HT1080 (cell line): ENCODE data around the gene GPR141. TPM values are rescaled to one million over a fixed set of nuclear protein-coding genes. Genes with fewer than 3 reads are reported as not detected.
A peak's percentile ranks its signal among the peaks of the same experiment; 100 is the strongest.

Source experiments
- DNase-seq: peaks from one replicate; pipeline ENCODE4 v3.0.0-alpha.2; 2015; ENCODE audit warnings: low read depth
- polyA plus RNA-seq, 2 experiments: library from polyadenylated mRNA; depleted of rRNA; stranded (reverse); fragments of >200 nt; gene quantifications; 2 replicates each; pipeline ENCODE4 v1.2.3, GENCODE V29; 2015
- total RNA-seq: library from RNA; depleted of rRNA; stranded (reverse); fragments of >200 nt; shearing (Covaris generic); gene quantifications from 2 replicates; pipeline ENCODE4 v1.2.3, GENCODE V29; 2014; rRNA removed

The GPR141 gene, protein sequence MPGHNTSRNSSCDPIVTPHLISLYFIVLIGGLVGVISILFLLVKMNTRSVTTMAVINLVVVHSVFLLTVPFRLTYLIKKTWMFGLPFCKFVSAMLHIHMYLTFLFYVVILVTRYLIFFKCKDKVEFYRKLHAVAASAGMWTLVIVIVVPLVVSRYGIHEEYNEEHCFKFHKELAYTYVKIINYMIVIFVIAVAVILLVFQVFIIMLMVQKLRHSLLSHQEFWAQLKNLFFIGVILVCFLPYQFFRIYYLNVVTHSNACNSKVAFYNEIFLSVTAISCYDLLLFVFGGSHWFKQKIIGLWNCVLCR
- not detected in 2 replicates for total RNA-seq
- polyA plus RNA-seq (2015; cell fraction: cytosol; rRNA removed), result not detected in 2 replicates
- 0.43 TPM in 1 of 2 replicates, not detected in the other for polyA plus RNA-seq (2015; cell fraction: nucleus; rRNA removed)

DNA sequence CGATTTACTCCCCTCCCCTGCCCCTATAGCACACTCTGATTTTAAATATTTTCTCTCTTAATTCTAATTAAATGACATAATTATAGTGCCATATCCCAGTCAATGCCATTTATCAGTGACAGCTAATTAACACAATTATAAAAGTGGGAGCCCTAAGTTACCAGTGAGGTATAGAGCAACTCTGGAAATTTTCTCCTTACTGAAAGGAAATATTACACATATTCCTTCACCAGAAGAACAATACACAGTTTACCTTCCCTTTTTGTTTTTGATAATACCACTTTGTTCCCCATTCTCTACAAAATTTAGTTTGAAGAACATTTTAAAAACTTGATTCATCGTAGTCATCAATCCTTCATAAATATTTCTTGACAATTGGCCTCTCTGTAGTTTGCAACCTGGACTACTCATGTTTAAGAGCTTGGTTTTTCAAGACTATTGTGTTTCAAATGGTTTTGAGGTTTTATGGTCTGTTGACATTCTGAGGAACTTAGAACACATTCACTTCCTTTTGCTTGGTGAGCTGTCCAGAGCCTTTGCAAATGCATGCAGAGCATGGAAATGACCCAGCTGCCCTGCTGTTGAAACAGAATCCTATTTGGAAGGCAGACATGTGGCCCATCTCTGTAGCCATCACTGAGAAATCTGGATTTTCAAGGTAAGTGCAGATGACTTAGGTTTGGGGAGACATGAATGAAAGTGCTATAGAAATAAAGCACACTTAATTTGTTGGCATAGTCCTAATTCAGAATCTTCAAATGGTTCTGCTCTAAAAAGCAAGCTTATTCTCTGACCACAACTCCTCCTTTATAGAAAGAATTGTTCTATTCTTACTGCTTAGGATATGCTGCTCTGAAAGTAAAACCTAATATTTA is at the start of gene GPR141:
Gene GPR141 (plus strand): TSS at position 521 of the 875 bp plus-strand sequence. CDS start 56,628 bp downstream, outside the sequence.
- peak; percentile 70 for DNase-seq

DNA sequence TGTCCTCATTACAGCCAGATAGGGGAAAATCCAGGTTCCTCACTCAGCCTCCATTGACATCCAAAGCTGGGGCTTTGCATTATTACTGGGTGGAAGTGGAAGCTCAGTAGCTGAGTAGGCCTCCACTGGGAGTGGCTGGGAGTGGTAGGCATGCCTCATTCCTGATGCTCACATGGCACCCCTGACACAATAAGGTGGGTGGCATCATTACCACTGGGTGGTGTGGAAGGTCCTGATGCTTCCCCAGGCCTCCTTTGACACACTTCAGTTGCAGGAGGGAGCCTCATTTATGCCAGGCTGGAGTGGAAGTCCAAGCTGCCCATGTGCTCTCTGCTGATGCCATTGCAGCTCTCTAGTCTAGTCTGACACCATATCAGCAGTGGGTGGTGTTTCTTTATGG is 48.2 kb upstream of the GPR141 start:
- no peak for DNase-seq

DNA sequence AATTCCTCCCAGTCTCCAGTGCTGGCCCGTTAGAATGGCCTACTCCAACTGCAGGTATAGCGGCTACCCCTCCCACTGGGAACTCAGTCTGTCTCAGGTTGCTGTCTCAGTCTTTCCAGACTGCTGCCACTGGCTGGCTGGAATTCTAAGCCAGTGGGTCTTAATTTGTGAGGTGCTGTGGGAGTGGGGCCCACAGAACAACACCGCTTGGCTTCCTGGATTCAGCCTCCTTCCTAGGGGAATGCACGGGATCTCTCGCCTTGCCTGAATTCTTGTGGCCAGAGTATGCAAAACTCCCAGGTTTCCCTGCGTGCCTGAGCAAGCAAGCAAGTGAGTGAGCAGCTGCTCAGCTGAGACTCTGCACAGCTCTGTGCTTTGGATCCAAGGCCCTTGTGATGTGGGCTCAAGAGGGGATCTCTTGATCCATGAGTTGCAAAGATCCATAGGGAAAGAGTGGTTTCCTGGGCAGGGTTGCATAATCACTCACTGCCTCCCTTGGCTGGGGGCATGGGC is 41.5 kb upstream of the GPR141 start:
- no peak for DNase-seq

DNA sequence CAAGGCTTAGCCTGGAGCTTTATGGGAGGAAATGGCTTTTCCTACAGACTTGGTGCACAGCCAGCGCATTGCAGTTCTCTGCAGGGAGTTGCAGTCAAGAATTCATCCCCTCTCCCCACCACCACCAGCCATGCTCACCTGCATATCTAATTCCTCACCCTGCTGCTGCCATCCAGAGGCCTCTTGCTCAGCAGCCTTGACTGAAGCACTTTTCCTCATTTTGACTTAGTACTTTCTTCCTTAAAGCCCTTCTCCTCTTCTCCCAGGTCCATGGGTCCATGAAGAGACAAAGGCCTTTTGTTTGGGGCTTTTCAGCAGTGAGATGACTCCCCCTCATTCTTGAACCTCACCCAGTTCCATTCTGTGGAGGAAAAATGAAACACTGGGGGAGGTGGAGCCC is 39.7 kb upstream of the GPR141 start:
- peak; percentile 24 for DNase-seq

DNA sequence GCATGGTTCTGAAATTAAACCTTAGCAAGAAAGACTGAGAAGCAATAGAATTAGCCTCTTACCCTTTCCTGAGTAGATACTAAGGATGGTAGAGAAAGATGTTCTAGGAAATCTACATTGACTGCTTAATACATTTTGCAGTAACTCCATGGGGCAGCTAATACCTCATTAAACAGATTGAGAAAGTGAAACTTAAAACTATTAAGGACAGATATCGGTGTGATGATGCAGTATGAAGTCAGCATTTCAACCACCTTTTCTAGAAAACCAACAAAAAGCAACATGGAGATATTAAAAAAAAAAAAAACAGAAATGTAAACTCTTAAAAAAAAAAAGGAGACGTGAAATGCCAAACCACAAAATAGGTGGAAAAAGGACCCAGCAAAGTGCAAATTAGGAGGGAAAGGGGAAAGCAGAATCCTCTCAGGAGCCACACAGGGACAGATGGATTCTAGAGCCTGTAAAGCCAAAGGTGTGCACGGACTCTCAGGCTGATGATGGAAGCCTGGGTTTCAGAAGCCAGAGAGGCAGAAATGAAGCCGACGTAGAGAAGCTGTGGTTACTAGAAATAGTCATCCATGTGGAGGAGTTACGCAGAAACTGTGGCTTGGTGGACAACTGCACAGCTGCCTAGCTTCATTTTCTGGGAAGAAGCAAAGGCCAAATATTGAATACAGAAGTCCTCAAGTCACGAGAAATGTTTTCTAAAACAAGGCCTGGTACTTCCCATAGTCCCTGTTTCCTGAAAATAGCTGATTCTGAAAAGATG is 38.1 kb upstream of the GPR141 start:
- no peak for DNase-seq

DNA sequence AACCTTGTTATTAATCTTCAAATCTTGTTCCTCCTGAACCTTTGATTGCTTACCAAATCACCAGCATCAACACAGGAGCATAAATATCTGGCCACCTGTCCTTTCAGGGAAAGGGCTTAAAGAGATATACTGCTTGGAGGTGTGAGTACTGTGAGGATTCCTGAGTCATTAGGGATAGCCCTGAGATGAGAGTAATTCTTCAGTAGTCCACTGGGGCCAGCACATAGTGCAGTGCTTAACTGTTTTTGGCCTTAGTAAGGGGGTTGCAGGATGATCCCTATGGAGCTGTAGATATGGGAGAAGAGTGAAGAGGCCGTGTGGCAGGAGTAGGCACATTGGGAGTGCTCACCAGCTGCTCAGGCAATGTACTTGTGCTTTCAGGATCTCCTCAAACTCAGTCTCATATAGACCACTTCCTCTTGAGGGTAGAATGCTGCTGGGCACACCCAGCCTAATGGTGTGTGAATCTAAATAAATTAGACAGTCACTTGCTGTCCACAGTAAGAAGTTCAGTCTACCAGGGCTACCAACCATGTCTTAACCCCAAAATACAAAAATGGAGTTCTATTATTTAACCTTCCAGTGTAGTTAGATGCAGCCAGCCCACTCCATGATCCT is 26.5 kb upstream of the GPR141 start:
- no peak for DNase-seq

DNA sequence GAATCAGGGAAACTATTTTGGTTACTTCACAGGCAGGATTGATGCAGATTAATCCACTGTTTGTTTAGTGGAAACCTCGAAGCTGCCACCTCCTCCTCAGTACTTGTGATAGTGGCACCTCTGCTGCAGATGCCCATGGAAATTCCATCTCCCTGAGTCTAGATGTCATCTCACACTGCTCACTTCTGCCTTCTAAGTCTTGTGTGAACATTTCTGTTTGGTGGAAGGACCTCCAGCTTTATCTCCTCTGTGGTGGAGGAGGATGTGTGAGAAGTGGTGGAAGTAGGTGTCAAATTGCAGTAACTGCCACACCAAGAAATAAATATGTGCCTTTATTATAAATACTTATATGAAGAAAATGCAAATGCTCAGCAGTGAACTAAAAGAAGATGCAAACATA is 25.8 kb upstream of the GPR141 start:
- DNase-seq, result no peak

DNA sequence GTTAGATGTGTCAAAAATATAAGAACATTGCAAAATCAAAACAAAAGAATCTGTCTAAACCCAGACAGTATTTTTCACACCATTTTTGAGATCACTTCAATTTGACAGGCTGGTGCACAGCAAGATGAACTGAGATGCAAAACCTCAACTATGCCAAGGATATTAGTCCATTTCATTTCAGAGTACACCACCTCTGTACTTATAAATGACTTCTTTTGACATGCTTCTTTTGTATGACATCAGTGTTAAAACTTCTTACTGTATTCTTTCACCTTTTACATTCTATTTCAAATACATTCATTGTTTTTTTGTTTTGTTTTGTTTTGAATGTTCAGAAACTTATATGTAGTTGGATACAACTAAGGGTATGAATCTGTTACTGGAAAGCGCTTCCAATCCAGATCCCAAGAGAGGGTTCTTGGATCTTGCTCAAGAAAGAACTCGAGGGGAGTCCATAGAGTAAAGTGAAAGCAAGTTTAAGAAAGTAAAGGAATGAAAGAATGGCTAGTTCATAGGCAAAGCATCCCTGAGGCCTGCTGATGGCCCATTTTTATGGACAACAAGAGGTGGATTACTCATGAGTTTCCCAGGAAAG is 23.5 kb upstream of the GPR141 start:
- no peak for DNase-seq

DNA sequence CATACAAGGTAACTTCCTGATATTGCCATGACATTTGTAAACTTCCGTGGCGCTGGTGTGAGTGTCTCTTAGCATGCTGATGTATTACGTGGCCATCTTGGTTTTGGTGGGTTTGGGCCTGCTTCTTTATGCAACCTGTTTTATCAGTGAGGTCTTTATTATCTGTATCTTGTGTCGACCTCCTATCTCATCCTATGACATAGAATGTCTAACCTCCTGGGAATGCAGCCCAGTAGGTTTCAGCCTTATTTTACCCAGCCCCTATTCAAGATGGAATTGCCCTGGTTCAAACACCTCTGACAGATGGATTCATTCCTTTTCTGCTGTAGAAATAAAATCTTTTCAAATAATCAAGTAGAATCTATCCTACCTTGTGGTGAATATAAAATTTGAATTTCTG is 23.0 kb upstream of the GPR141 start:
- DNase-seq, result no peak

DNA sequence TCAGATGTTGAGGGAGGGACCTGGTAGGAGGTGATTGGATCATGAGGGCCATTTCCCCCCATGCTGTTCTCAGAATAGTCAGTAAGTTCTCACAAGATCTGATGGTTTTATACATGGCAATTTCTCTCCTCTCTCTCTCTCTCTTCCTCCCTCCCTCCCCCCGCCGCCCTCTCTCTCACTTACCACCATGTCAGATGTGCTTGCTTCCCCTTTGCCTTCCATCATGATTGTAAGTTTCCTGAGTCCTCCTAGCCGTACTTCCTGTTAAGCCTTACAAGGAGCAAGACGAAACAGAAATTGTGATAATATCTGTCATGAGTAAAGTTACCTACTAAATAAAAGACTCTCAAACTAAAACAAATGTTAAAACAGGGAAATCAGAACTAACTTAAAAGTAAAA is 19.9 kb upstream of the GPR141 start:
- DNase-seq, result no peak

DNA sequence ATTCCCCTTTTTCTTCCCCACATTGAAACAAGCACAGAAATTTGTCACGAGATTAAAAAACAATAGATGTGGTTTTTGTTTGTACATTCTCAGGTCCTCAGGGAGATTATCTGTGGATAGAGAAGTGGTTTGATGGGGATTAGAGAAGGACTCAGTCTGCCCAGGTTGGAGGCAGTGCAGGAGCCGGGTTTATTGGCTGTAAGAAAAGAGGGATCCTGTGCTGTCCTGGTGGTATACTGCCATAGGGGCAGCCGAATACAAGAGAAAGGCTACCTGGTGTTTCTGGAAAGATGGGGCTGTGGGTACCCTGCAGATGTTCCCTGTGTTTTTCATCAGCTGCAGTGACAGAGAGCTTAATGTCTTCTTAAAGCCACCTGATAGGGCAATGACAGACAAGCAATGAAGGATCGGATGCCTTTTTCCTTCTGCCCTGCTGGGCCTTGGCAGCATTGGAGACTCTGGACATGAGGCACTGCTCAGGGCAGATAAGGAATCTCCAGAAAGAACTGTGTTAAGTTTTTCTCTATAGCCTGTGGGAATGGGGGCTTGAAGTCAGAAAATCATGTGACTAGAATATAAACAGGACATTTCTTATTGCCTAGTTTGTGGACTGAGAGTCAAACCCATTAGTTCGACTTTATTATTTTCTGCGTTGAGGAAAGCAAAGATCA is 18.1 kb upstream of the GPR141 start:
- no peak for DNase-seq

DNA sequence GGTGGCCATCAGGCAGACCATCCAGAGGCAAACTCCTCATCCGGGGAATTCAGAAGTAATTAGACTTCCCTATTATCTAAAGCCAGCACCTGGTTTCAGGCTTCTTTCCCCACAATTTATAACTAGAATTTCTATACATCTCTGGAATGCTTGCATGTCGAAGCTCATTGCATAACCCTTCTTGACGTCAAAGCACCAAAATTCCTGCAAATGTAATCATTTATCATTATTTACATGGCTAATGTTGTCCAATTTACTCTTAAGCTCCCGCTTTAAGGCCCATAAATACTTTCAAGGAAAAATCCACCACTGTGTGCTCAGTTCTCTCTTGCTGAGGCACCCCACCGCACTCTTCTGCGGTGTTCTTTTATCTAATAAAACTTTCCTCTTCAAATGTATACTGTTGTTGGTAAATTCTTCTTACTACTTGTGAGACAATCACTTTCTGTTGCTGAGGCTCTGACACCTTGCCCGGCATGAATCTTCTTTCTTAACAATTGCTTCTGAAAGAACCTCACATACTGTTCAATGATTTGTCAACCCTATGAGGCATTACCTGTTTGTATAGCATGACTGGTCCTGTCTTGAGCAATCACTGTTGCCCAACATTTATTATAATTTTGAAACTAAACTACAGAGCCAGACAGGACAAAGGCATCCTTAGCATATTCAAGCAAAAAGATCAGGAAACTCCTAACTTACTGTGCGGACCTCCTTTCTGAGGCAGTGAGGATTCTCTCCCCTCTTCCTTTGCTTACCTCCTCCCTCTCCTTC is 17.4 kb upstream of the GPR141 start:
- no peak for DNase-seq

DNA sequence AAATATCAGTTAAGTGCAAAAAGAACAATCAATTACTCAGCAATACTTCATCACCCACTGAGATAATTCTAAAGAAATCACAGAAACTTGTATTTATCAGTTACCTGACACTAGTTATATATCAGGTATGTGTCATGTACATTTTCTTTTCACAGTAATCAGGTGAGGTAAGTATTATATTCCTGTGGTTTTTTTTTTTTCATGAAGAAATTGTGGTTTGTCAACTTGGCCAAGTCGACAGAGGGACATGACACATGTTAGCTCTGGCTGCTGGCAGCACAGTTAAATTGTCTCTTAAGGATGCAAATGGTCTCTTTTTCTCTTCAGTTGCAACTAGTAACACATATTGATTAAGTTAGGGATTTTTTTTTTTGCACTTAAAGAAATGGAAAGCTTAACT is 13.7 kb upstream of the GPR141 start:
- DNase-seq, result no peak

DNA sequence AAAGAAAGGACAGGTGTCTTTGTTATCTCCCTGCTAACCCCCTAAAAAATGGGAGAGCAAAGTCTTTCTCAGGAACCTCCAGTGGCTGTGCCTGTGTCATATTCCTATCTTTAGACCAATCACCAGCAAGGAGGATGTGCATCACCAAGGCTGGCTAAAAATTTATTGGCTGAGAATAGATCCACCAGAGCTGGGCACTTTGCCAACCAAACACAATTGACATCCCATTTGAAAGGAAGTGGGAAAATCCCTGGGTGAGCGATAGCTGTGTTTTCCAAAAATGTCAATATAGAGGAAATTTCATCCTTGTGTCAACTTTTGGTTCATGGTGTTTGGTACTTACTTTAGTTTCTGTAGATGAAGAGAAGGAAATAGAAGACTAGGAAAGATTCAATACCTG is 13.1 kb upstream of the GPR141 start:
- DNase-seq, result peak; percentile 5

DNA sequence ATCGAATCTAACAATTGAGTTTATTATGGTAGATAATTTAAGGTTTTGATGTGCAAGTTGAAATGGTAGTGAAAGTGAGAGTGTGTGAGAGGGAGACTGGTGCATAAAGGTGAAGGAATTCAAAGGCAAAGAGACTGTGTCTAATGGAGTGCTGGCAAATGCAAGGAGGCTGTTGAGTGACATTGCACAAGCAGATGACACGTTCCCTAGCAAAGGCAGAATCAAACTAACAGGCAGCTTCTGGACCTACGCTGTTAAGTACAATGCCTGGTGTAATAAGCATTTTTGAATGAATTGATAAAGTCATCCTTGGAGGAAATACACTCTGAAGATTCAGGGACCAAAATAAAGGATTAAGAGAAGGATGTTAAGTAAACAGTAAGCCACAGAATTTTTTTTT is 11.7 kb upstream of the GPR141 start:
- no peak for DNase-seq

DNA sequence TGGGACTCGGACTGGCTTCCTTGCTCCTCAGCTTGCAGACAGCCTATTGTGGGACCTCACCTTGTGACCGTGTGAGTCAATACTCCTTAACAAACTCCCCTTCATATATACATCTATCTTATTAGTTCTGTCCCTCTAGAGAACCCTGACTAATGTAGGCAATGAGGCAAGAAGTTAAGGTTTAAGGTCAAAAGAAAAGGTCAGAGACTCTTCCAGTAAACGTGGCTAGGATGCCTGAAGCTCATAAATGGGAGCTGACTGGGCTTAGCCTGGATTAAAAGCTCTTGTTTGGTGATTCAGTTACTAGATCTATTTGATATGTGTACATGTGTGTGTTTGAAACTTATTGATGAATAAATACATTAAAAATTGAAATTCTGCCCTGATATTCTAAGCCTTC is 10.6 kb upstream of the GPR141 start:
- DNase-seq, result no peak

DNA sequence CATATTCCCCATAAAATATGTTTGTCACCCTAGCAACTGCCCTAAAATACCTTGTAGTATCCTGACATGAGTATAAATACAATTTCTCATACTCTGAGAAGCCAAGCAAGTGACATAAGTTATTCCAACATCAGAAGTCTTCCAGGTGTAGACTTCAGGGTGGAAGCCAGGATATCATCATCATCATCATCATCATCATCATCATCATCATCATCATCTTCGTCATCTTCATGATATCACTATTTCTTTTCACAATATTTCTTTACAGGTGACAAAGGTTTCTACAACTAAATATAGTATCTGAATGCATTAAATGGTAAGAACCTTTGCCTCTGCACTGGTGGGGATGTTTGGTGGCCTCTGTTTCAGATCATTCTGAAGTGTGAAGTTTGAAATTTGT is 10.0 kb upstream of the GPR141 start:
- DNase-seq, result no peak

DNA sequence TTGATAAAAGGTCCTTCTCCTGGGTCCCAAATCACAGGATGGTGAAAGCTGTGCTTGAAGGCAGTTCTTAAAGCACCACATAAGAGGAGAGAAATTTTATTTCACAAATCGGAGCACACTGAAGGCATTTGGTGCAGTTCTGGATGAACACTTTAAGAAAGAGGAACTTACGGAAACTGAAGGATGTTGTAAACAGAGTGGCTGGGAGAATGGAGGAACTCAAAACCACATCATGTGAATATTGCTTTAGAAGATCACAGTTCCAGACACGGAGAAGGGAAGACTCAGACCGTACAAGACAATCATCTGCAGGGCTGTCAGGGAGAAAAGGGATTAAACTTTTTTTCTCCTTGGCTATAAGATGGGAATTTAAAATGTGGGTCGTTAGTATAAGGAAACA is 9.0 kb upstream of the GPR141 start:
- no peak for DNase-seq

DNA sequence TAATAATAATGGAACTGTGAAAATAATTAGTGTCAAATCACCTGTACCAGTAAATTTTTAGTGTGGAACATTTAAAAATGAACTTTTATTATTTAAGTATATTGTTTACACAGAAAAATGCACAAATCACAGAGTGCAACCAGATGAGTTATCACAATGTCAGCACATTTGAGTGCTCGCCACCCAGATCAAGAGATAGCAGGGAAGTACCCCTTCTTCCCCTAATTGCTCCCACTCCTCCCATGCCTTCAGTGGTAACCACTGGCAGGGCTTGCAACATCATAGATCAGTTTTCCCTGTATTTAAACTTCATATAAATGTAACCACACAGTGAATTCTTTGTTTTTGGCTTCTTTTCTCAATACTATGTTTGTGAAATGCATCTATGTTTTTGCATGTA is 7.8 kb upstream of the GPR141 start:
- DNase-seq, result no peak
